Measurements from ENCODE around the gene ATXN7L1.

ATXN7L1 gene

GRCh38 chr7:105674200-105674920 is 202.0 kb downstream of the ATXN7L1 start:
- no peak for DNase-seq (ENCODE audit: low spot score)

- DNase-seq (ENCODE audit: low spot score), result peak; percentile 51
These were observed 202.9 kb downstream of the ATXN7L1 start for GRCh38 chr7:105673367-105674084.

DNA sequence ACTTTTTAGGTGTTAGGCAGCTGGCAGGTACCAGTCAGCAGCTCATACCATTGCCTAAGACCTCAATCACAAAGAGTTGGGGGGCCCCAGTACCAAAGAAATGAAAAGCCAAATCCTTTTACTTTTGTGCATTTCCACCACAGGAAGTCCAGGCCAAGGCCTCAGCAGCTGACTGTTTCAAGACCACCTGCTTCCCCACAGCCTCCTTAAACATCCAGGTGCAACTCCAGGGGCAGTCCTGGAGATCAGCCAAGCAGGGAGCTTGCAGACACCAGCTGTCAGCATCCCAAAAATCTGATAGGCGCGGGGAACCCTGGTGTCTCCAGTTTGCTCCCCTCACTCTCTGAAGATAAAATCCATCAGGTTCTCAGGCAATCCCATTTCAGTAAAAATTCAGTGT is 203.6 kb downstream of the ATXN7L1 start:
- no peak for DNase-seq (ENCODE audit: low spot score)

- no peak for DNase-seq (ENCODE audit: low spot score)
These were observed 210.1 kb downstream of the ATXN7L1 start for GRCh38 chr7:105666324-105666723.

DNA sequence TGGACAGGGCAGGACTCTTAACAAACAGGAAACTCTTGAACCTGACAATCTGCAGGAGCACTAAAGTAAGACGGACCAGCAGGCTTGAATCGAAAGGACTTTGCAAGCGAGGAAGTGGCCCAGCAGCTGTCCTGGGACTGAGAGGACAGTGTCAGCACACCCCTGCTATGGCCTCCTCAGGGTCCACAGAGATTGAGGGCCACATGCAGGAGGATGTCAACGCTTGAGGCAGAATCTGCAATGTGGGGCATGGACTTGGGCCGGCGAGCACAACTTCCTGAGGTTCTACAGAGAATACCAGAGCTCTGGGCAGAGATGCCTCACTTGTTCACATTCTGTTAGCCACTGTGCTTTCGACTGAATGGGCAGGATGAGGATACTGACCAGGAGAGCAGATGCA is 210.7 kb downstream of the ATXN7L1 start:
- DNase-seq (ENCODE audit: low spot score), result no peak

DNA sequence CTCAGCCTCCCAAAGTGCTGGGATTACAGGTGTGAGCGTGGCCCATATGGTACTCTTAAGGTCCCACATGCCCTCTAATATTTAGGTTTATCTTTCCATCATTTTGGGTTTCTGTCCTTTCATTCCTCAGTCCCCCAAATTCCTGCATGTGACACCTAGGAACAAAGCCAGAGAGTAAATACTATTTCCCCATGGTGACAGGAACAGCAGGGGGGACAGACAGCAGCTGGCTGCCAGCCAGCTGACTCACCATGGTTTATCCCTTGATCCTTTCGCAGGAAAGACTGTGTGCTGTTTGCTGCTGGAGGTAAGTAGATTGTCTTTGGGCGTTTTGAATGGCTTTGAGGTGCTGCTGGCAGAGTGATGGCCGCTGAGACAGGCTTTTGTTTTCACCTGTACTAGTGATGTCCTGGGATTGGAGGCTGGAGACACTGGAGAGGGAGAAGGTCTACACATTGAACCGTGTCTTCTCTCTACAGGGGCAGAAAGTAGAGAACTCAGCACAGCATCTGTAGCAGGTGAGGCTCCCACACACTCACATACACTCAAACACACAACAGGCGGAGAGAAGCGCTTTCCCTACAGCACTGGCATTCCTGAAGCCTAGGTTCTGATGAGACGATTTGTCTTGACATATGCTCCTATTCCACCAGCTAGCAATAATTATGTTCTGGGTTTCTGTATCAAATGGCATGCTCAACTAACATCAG is 211.4 kb downstream of the ATXN7L1 start:
- DNase-seq (ENCODE audit: low spot score), result no peak

- DNase-seq (ENCODE audit: low spot score), result no peak
These were observed 213.4 kb downstream of the ATXN7L1 start for GRCh38 chr7:105662998-105663397.

- DNase-seq (ENCODE audit: low spot score), result no peak
These were observed 214.8 kb downstream of the ATXN7L1 start for GRCh38 chr7:105661625-105662024.

DNA sequence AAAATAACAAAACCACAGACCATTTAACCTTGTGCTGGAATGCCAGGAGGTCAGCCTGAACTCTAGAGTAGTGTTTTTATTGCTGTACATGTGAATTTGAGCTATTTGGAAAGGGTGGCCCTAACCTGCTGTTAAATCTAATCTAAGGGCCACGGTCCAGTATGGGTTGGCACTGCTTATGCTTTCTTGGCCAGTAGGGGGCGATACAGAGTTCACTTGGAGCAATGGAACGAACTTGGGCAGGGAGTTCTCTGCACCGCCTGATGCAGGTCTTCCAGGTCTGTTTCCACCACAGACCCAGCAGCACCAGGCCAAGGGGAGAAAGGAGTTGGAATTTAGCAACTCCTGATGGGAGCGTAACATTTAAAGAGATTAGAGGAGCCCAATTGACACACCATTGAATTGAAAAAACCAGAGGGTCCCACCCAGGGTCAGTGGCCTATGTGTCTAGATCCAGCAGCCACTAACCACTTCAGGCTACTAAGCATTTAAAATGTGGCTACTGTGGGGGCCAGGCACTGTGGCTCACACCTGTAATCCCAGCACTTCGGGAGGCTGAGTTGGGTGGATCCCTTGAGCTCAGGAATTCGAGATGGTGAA is 219.4 kb downstream of the ATXN7L1 start:
- peak; percentile 34 for DNase-seq (ENCODE audit: low spot score)

GRCh38 chr7:105655500-105656380 is 220.7 kb downstream of the ATXN7L1 start:
- peak; percentile 52 for DNase-seq (ENCODE audit: low spot score)

- DNase-seq (ENCODE audit: low spot score), result no peak
These were observed 221.3 kb downstream of the ATXN7L1 start for GRCh38 chr7:105655067-105655466.

- DNase-seq (ENCODE audit: low spot score), result no peak
These were observed 222.2 kb downstream of the ATXN7L1 start for GRCh38 chr7:105654095-105654686.

DNA sequence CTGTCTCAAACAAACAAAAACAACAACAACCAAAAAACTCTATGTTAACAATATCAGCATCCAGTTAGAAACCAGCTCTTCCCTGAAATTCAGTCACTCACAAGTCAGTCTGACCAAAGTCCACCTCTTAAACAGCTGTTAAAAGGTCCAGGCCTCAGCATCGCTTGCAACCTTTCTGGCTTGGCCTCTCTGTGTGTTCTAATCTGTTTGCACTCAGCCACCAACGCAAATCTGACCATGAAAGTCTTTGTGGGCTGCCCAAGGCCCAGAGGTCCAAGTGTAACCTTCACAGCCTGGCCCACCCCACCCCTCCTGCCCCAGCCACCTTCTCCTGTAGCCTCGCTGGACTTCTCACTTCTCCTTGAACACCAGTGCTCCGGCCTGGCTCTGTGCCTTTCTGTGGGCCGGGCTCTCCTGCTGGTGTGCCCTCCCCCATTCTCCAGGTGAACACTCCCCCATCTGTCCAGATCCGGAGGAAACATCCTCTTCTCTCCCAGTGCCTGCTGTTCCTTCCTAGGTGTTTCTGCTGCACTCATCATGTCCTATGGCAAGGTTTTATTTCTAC is 222.9 kb downstream of the ATXN7L1 start:
- DNase-seq (ENCODE audit: low spot score), result peak; percentile 37

GRCh38 chr7:105652359-105652993 is 223.9 kb downstream of the ATXN7L1 start:
- DNase-seq (ENCODE audit: low spot score), result peak; percentile 84

GRCh38 chr7:105651798-105652197 is 224.6 kb downstream of the ATXN7L1 start:
- no peak for DNase-seq (ENCODE audit: low spot score)

DNA sequence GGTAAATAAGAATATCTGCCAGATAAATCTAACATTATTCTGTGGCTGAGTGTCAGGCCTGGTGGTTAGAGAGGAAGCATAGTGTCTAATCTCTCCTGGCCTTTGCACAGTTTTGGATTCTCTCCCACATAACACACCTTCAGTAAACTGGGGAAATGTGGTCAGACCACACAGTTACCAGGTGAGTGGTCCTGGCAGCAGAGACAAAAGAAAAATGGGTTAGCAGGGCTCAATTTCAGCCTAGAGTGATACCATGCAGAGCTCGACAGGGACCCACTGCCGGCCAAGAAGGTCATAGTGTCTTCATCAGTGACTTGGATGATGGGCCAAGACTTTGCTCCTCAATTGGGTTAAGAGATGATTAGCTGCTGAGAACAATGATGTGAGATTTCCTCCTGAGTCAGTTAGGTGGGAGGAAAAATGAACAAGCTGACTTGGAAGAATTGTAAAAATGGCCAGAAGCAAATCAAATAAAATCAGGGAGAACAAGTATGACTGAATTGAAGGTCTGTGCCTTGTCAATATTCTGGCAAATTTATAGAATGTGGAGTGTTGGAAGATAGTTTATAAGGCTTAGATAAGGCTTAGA is 225.9 kb downstream of the ATXN7L1 start:
- no peak for DNase-seq (ENCODE audit: low spot score)

DNA sequence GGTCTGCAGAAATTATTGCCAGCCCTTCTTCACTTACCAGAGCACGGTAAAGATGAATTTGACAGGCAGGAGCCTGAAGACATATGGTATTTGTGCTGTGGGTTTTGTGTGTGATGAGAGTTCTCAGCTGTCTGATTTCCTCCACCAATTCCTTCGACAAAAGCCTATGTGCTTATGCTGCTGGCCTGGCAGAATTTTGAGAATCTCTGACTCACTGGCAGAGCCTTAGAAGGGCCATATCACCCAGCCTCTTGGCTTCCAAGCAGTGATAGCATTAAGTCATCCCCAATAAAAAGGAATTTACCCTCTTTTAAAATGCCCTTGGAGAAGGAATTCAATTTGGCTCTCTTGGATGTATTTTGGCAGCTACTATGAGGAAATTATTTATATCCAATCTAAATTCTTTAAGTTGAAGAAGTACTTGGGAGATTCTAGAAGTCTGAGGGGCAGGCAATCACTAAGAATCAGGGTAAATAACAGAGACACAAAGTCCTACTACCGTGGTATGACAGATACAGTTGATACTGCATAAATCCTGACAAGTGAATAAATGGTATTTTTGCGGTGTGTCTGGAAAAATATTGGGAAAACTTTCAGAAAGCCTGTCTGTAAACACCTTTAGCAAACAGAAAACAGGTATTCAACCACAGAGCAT is 226.5 kb downstream of the ATXN7L1 start:
- peak; percentile 27 for DNase-seq (ENCODE audit: low spot score)

- peak; percentile 67 for DNase-seq (ENCODE audit: low spot score)
These were observed 227.6 kb downstream of the ATXN7L1 start for GRCh38 chr7:105648561-105649401.

All from cerebellar cortex (tissue), 1 donor.